ENCODE data around the gene HAVCR1.

HAVCR1 gene

GRCh38 chr5:157086751-157087359 lies 27.9 kb upstream of the HAVCR1 start:
- Histone ChIP-seq H3K36me3 (replicated peaks) (no peaks in the 10 kb centered on the region), H3K4me3 (ENCODE audit: low read depth, low read length) (no peak overlapping the region), H3K27me3 (replicated peaks) (no peaks in the 10 kb centered on the region), H3K27ac (no peak overlapping the region)
- in situ Hi-C loops (cut with HindIII; ENCODE audit: low pct_ligation_motif_present, low sequenced_read_pairs): no loop called here
- no peak for DNase-seq
- TF ChIP-seq CTCF (IDR thresholded peaks at IDR 0.05; ENCODE audit: low read depth, low read length, missing control alignments): no peak

GRCh38 chr5:157085930-157086329 lies 27.0 kb upstream of the HAVCR1 start:
- no peak for TF ChIP-seq CTCF (IDR thresholded peaks at IDR 0.05; ENCODE audit: low read depth, low read length, missing control alignments)
- H3K27me3 ChIP-seq (replicated peaks): no peaks in the 10 kb centered on the region
- in situ Hi-C loops (cut with HindIII; ENCODE audit: low pct_ligation_motif_present, low sequenced_read_pairs): no loop called here
- H3K27ac ChIP-seq: no peak overlapping the region
- H3K4me3 ChIP-seq (ENCODE audit: low read depth, low read length): no peak overlapping the region
- DNase-seq: no peak
- no peaks in the 10 kb centered on the region for H3K36me3 ChIP-seq (replicated peaks)

- no peak overlapping the region for H3K27ac ChIP-seq
- no peak for DNase-seq
- TF ChIP-seq CTCF (IDR thresholded peaks at IDR 0.05; ENCODE audit: low read depth, low read length, missing control alignments): no peak
- H3K27me3 ChIP-seq (replicated peaks): no peaks in the 10 kb centered on the region
- H3K36me3 ChIP-seq (replicated peaks): no peaks in the 10 kb centered on the region
- no peak overlapping the region for H3K4me3 ChIP-seq (ENCODE audit: low read depth, low read length)
- in situ Hi-C loops (cut with HindIII; ENCODE audit: low pct_ligation_motif_present, low sequenced_read_pairs): no loop called here
Observed at GRCh38 chr5:157080286-157080685, 21.4 kb upstream of the HAVCR1 start.

GRCh38 chr5:157076558-157076957 lies 17.6 kb upstream of the HAVCR1 start:
- Histone ChIP-seq H3K4me3 (ENCODE audit: low read depth, low read length) (no peak overlapping the region), H3K27me3 (replicated peaks) (no peaks in the 10 kb centered on the region), H3K36me3 (replicated peaks) (no peaks in the 10 kb centered on the region), H3K27ac (no peak overlapping the region)
- no peak for TF ChIP-seq CTCF (IDR thresholded peaks at IDR 0.05; ENCODE audit: low read depth, low read length, missing control alignments)
- in situ Hi-C loops (cut with HindIII; ENCODE audit: low pct_ligation_motif_present, low sequenced_read_pairs): no loop called here
- DNase-seq: peak; percentile 29

GRCh38 chr5:157072508-157072907 lies 13.6 kb upstream of the HAVCR1 start:
- DNase-seq: no peak
- no peak for TF ChIP-seq CTCF (IDR thresholded peaks at IDR 0.05; ENCODE audit: low read depth, low read length, missing control alignments)
- Histone ChIP-seq H3K36me3 (replicated peaks) (no peaks in the 10 kb centered on the region), H3K27me3 (replicated peaks) (no peaks in the 10 kb centered on the region), H3K4me3 (ENCODE audit: low read depth, low read length) (no peak overlapping the region), H3K27ac (no peak overlapping the region)
- in situ Hi-C loops (cut with HindIII; ENCODE audit: low pct_ligation_motif_present, low sequenced_read_pairs): no loop called here

- Histone ChIP-seq H3K27me3 (replicated peaks) (no peaks in the 10 kb centered on the region), H3K36me3 (replicated peaks) (no peaks in the 10 kb centered on the region), H3K4me3 (ENCODE audit: low read depth, low read length) (no peak overlapping the region), H3K27ac (no peak overlapping the region)
- no peak for DNase-seq
- no peak for TF ChIP-seq CTCF (IDR thresholded peaks at IDR 0.05; ENCODE audit: low read depth, low read length, missing control alignments)
- in situ Hi-C loops (cut with HindIII; ENCODE audit: low pct_ligation_motif_present, low sequenced_read_pairs): no loop called here
Observed at GRCh38 chr5:157069949-157070348, 11.0 kb upstream of the HAVCR1 start.

All from brain microvascular endothelial cell (primary cell).